ENCODE measurements around the gene SOX18.

Gene SOX18

GRCh38 chr20:64051561-64052325 lies 2.3 kb upstream of the SOX18 start:
- DNase-seq (ENCODE audit: low read depth): no peak

- DNase-seq (ENCODE audit: low read depth): no peak
Observed at GRCh38 chr20:64051033-64051452, 1.6 kb upstream of the SOX18 start.

- no peak for DNase-seq (ENCODE audit: low read depth)
Observed at GRCh38 chr20:64050261-64051032, 1.0 kb upstream of the SOX18 start.

- DNase-seq (ENCODE audit: low read depth): no peak
Observed at GRCh38 chr20:64049878-64050260, 430 bp upstream of the SOX18 start.

- DNase-seq (ENCODE audit: low read depth): no peak
Observed at GRCh38 chr20:64048402-64049044, 916 bp downstream of the SOX18 start.

- DNase-seq (ENCODE audit: low read depth): no peak
Observed at GRCh38 chr20:64047968-64048401, 1.5 kb downstream of the SOX18 start.

GRCh38 chr20:64047046-64047389 lies 2.4 kb downstream of the SOX18 start:
- no peak for DNase-seq (ENCODE audit: low read depth)

- DNase-seq (ENCODE audit: low read depth): no peak
Observed at GRCh38 chr20:64045346-64046011, 4.0 kb downstream of the SOX18 start.

- no peak for DNase-seq (ENCODE audit: low read depth)
Observed at GRCh38 chr20:64044484-64045247, 4.8 kb downstream of the SOX18 start.

- DNase-seq (ENCODE audit: low read depth): no peak
Observed at GRCh38 chr20:64043768-64044167, 5.7 kb downstream of the SOX18 start.

- DNase-seq (ENCODE audit: low read depth): no peak
Observed at GRCh38 chr20:64042054-64042781, 7.2 kb downstream of the SOX18 start.

- no peak for DNase-seq (ENCODE audit: low read depth)
Observed at GRCh38 chr20:64041781-64042053, 7.7 kb downstream of the SOX18 start.

GRCh38 chr20:64041040-64041780 lies 8.2 kb downstream of the SOX18 start:
- DNase-seq (ENCODE audit: low read depth): no peak

GRCh38 chr20:64040231-64041039 lies 9.0 kb downstream of the SOX18 start:
- no peak for DNase-seq (ENCODE audit: low read depth)

GRCh38 chr20:64039293-64040160 lies 9.9 kb downstream of the SOX18 start:
- no peak for DNase-seq (ENCODE audit: low read depth)

- DNase-seq (ENCODE audit: low read depth): peak; percentile 68
Observed at GRCh38 chr20:64038565-64039292, 10.7 kb downstream of the SOX18 start.

- no peak for DNase-seq (ENCODE audit: low read depth)
Observed at GRCh38 chr20:64038224-64038564, 11.2 kb downstream of the SOX18 start.
